GM18907 (cell line): ENCODE data around the gene ATRN.

Experiments used
- ATAC-seq: cut with Tn5 transposase; IDR thresholded peaks from one replicate; pipeline ENCODE4 v1.9.1; 2021; ENCODE audit warnings: mild to moderate bottlenecking, moderate library complexity; ENCODE audit not compliant: unreplicated experiment

ATRN gene

GRCh38 chr20:3691306-3691705 is 220.5 kb downstream of the ATRN start:
- ATAC-seq: no peak

GRCh38 chr20:3691897-3692296 is 221.1 kb downstream of the ATRN start:
- no peak for ATAC-seq

- ATAC-seq: no peak
Observed at GRCh38 chr20:3692706-3693294, 222.0 kb downstream of the ATRN start.

GRCh38 chr20:3693376-3693775 is 222.6 kb downstream of the ATRN start:
- no peak for ATAC-seq

- no peak for ATAC-seq
Observed at GRCh38 chr20:3694864-3695263, 224.0 kb downstream of the ATRN start.

- ATAC-seq: no peak
Observed at GRCh38 chr20:3696200-3696599, 225.4 kb downstream of the ATRN start.

GRCh38 chr20:3696745-3697587 is 226.1 kb downstream of the ATRN start:
- no peak for ATAC-seq

GRCh38 chr20:3697588-3698305 is 226.9 kb downstream of the ATRN start:
- no peak for ATAC-seq

GRCh38 chr20:3698591-3699001 is 227.8 kb downstream of the ATRN start:
- no peak for ATAC-seq

GRCh38 chr20:3699037-3699436 is 228.2 kb downstream of the ATRN start:
- no peak for ATAC-seq
